HS-5 (cell line): ENCODE results near the gene SPI1.

Experiments
- DNase-seq: peaks from one replicate; pipeline ENCODE4 v3.0.0-alpha.2; 2012; ENCODE audit warnings: low read depth

The SPI1 gene

DNA sequence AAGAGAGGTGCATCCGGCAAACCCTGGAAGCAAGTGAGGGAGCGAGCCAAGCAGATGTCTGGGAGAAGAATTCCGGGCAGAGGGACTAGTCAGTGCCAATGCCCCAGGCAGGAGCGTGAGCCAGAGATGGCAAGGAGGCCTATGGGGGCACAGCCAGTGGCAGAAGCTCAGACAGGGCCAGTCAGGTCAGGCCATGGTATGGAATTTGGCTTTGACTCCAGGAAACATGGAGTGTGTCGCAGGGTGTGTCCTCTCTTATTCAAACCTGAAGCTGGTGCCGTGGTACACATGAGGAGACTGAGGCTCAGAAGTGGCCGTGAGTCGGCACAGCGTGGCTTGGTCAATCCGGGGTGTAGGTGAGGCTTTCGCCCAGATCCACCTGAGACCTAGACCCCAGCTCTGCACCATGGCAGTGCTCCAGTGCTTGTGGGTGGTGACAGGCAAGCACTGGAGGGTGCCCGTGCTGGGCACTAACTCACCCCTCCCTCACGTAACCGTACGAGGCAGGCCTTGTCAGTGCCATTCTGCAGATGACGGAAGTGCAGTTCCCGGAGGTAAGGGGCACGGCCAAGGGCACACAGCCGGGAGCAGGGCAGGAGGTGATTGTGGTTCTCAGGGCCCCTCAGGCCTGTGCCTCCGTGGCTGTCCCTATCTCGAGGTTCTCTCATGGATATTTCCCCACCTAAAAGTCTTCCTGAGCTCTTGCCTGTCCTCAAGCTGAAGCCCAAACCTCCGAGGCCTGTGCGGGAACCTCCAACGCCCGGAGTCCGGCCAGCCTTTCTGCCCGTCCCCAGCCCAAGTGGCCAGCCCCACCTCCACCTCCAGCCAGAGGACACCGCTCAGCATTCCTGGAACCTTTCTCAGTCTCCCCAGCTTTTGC lies 10.6 kb upstream of the SPI1 start:
- DNase-seq: no peak

- no peak for DNase-seq
These were observed 9.8 kb upstream of the SPI1 start for GRCh38 chr11:47387944-47388696.

DNA sequence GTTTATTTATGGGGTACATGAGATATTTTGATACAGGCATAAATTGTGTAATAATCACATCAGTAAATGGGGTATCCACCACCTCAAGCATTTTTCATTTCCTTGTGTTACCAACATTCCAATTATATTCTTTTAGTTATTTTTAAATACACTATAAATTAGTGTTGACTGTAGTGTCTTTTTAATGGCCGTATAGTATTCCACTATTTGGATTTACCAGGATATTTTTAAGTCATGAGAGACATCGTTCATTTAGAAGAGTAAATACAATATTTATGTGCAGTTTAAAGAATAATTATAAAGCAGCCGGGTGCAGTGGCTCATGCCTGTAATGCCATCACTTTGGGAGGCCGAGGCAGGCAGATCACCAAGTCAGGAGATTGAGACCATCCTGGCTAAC lies 6.2 kb upstream of the SPI1 start:
- no peak for DNase-seq

DNA sequence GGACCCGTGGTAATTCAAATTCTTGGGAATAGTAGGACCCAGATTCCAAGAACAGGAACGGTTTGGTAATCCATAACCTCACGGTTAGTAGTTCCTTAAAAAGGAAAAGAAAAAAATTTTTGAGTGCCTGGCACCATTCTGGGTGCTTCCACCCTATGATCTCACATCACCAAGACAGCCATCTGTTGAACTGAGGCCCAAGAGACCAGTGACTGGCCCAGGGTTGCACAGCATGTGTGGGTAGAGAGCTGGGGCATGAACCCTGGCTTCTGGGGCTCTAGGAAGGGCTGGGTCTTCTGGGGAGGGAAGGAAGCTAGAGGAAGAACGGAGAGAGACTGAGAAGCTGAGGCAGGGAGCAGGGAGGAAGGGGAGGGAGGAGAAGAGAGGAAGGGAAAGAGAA lies 4.7 kb upstream of the SPI1 start:
- DNase-seq: no peak

GRCh38 chr11:47380078-47380477 lies 1.7 kb upstream of the SPI1 start:
- DNase-seq: no peak

DNA sequence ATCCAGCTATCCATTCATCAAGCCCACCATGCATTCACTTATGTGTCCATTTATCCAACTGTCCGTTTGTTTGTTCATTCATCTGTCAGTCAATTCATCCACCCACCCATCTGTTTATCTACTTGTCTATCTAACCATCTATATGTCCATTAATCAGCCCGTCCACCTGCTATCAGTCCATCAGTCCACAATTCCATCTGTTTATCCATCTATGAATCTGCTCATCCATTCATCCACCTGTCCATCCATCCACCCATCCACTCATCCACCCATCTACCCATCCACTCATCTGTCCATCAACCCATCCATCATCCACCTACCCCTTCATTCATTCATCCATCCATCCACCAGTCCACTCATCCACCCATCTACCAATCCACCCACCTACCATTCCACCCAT lies 970 bp upstream of the SPI1 start:
- DNase-seq: no peak

DNA sequence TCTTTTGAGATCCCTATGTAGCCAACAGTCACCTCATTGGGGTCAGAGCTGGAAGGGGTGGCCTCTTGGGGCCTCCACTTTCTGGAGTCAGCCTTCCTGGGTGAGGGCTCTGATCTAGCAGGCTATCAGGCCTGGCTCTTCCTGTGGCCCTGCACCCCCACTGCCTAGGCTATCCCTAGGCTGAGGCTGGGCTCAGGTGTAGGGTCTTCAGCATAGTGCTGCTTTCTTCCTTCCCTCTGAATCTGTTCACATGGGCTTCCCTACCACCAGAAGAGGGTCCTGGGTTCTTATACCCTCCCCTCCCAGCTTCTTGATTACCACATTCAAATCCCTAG lies 456 bp upstream of the SPI1 start:
- DNase-seq: no peak

GRCh38 chr11:47377571-47378009 lies 757 bp downstream of the SPI1 start:
- DNase-seq: no peak

- DNase-seq: no peak
These were observed 1.6 kb downstream of the SPI1 start for GRCh38 chr11:47376525-47377371.

- DNase-seq: no peak
These were observed 2.2 kb downstream of the SPI1 start for GRCh38 chr11:47376107-47376524.

DNA sequence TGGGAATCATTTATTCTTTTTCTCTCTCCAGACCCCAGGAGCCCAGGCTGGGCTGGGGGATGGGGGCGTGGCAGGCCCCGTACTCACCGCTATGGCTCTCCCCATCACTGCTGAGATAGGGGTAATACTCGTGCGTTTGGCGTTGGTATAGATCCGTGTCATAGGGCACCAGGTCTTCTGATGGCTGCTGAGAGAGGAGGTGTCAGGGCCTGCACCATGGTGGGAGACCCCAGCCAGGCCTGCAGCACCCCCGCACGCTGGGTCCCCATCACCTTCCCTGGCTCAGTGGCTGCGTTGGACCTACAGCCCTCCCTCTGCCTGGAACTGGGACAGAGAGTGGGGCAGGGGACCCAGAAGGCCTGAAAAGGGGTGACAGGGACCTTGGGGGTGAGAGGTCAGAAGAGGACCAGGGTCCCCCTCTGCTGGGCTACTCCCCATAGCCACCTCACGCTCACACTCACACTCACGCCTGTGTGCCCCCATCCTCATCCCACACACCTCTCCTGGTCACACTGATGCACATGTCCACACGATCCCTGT lies 2.7 kb downstream of the SPI1 start:
- no peak for DNase-seq

DNA sequence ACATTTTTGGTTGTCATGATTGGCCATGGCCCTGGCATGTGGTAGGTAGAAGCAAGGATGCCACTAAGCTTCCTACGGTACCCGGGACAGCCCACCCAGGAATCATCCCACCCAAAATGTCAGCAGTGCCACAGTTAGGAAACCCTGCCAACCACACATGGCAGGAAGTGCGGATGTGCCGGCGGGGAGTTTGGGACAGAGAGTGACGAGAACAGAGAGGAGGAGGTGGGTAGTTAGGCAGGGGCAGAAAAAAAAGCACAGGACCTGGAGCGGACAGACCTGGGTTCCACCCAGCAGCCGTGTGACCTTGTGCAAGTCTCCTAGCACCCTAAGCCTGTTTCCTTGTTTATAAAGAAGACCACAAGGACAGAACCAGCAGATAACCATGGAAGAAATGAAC lies 3.3 kb downstream of the SPI1 start:
- no peak for DNase-seq

GRCh38 chr11:47374720-47375019 lies 3.7 kb downstream of the SPI1 start:
- no peak for DNase-seq

GRCh38 chr11:47373876-47374719 lies 4.2 kb downstream of the SPI1 start:
- peak; percentile 35 for DNase-seq

DNA sequence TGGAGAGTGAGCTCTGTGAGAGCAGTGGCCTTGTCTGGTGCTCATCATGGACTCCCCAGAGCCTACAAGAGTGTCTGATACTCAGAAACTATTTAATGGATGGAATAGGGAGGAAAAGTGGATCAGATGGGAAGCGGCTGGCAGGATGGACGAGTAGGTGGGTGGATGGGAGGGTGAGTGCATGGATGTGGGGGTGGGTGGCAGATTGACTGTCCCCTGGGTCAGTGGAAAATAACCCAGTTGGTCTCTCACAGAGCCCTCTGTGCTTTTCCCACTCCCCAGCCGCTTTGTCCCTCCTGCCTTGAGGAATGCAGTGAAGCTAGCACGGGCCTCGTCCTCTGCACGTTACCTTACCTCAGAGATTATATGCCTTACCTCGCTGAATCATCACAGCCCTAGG lies 5.9 kb downstream of the SPI1 start:
- no peak for DNase-seq

GRCh38 chr11:47369676-47370075 lies 8.7 kb downstream of the SPI1 start:
- DNase-seq: no peak

- no peak for DNase-seq
These were observed 12.3 kb downstream of the SPI1 start for GRCh38 chr11:47366020-47366490.

DNA sequence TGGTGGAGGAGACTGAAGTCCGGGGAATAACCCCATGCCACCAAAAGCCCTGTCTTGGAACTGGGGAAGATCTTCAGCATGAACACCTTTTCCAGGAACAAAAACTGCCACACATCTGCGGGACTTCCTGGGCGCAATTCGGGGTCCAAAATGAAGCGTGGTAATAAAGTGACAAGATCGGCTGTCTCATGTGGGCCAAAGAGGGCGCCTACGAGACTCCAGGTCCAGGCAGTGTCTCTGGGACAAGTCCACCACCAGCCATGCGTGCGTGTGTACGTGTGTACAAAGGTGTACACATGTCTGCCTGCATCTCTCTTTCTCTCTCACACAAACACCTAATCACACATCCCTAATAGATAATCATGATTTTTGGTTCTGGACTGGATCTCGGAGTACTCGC lies 16.9 kb downstream of the SPI1 start:
- DNase-seq: no peak

- DNase-seq: no peak
These were observed 18.0 kb downstream of the SPI1 start for GRCh38 chr11:47360341-47360740.

GRCh38 chr11:47359586-47359985 lies 18.8 kb downstream of the SPI1 start:
- no peak for DNase-seq

DNA sequence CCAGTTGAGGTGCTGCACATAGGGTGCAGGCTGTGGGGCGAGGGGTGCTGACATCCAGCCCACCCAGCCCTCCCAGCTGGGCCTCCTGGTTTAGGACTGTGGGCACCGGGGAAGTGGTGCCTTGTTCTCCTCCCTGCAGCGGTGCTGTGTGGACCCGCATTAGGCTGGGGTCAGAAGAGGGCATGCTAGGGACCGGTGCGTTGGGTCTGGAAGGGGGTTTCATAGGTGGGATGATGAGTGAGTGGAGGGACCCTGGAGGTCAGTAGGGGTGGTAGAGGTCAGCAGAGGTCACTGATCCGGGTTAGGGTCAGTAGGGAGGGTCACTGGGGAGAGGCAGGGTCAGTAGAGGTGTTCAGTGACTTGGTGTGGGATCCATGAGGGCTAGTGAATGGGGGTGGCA lies 19.2 kb downstream of the SPI1 start:
- DNase-seq: no peak

DNA sequence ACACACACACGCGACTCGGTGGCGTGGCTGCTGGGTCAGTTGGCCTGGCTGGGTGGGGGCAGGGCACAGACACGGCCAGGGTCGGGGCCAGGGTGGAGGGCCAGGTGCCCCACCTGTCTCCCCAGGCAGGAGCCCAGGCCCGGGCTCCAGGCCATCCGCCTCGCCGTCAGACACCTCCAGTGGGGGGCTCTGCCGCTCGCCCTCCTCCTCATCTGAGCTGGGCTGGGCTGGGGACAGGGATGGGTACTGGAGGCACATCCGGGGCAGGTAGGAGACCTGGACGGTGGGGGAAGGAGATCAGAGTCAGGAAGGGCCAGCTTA lies 19.7 kb downstream of the SPI1 start:
- DNase-seq: no peak
